Measurements from ENCODE around the gene SORT1. TPM values are rescaled to one million over a fixed set of nuclear protein-coding genes. Genes with fewer than 3 reads are reported as not detected.

The SORT1 gene
- total and polyA plus RNA-seq, 12 donors, result 32.8 to 235 (median 119) TPM

GRCh38 chr1:109371341-109371739 lies 26.4 kb downstream of the SORT1 start:
- H3K9me3 ChIP-seq, result no peaks in the 10 kb centered on the region
- peak overlapping the region; percentile 32 to 85 (median 76) for H3K27ac ChIP-seq
- peak; percentile 54 to 87 (median 78) for ATAC-seq
- DNase-seq, result peak in 1 of 2 donors; percentile 22
- TF ChIP-seq, protein P1, sequence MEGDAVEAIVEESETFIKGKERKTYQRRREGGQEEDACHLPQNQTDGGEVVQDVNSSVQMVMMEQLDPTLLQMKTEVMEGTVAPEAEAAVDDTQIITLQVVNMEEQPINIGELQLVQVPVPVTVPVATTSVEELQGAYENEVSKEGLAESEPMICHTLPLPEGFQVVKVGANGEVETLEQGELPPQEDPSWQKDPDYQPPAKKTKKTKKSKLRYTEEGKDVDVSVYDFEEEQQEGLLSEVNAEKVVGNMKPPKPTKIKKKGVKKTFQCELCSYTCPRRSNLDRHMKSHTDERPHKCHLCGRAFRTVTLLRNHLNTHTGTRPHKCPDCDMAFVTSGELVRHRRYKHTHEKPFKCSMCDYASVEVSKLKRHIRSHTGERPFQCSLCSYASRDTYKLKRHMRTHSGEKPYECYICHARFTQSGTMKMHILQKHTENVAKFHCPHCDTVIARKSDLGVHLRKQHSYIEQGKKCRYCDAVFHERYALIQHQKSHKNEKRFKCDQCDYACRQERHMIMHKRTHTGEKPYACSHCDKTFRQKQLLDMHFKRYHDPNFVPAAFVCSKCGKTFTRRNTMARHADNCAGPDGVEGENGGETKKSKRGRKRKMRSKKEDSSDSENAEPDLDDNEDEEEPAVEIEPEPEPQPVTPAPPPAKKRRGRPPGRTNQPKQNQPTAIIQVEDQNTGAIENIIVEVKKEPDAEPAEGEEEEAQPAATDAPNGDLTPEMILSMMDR (IDR thresholded peaks at IDR 0.05), result no peak
- H3K27me3 ChIP-seq, result no peaks in the 10 kb centered on the region
- whole genome bisulfite sequencing, 2 donors, result 37 to 41% methylated on average over 4 of the region's 4 CpGs
- H3K4me3 ChIP-seq, result peak overlapping the region in 3 of 10 donors; percentile 4 to 17 (median 10)
- H3K36me3 ChIP-seq, result peaks cover 0 to 26% (median 8%) of the 10 kb centered on the region in 9 donors
- intact Hi-C loops (cut with DNase I), result no loop called here
- H3K4me1 ChIP-seq, result peaks cover 3 to 53% (median 51%) of the 10 kb centered on the region in 9 donors

- WGBS, 2 donors, result 40 to 54% methylated on average over 7 of the region's 7 CpGs
- peaks cover 0 to 31% (median 13%) of the 10 kb centered on the region in 9 donors for H3K36me3 ChIP-seq
- TF ChIP-seq, protein P1 (IDR thresholded peaks at IDR 0.05), result no peak
- ATAC-seq (peak in 7 of 8 donors; percentile 9 to 61 (median 47)), DNase-seq (no peak)
- H3K4me1 ChIP-seq, result peaks cover 3 to 53% (median 51%) of the 10 kb centered on the region in 9 donors
- H3K4me3 ChIP-seq, result peak overlapping the region in 4 of 10 donors; percentile 4 to 17 (median 8)
- peak overlapping the region; percentile 32 to 85 (median 76) for H3K27ac ChIP-seq
- intact Hi-C loops (cut with DNase I), result no loop called here
- H3K27me3 ChIP-seq, result no peaks in the 10 kb centered on the region
- H3K9me3 ChIP-seq, result no peaks in the 10 kb centered on the region
Observed at GRCh38 chr1:109370712-109371340, 26.9 kb downstream of the SORT1 start.

DNA sequence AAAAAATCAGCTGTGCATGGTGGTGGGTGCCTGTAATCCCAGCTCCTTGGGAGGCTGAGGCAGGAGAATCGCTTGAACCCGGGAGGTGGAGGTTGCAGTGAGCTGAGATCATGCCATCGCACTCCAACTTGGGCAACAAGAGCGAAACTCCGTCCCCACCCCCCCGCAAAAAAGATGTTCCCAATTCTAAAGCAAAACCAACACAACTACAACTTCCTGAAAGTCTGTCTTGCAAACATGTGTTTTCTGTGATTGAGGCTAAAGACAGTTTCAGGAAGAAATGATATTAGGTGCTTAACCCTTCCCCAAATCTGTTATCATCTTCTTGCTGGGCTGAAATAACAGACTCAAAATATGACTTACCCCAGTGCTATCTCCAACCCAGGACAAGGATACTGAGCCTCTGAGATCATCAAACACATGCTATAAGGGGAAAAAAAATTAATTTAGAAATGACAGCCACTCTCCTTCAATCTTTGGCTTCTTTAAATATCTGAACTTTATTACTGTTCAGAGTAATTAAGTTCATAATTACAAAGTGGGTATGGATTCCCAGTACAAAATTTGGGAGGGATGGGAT lies 28.5 kb downstream of the SORT1 start:
- TF ChIP-seq, protein P1 (IDR thresholded peaks at IDR 0.05), result no peak
- Histone ChIP-seq H3K9me3 (no peaks in the 10 kb centered on the region), H3K4me3 (no peak overlapping the region), H3K27ac (peak overlapping the region in 8 of 10 donors; percentile 12 to 85 (median 78)), H3K36me3 (peaks cover 0 to 47% (median 19%) of the 10 kb centered on the region in 9 donors), H3K27me3 (no peaks in the 10 kb centered on the region), H3K4me1 (peaks cover 3 to 64% (median 51%) of the 10 kb centered on the region in 9 donors)
- ATAC-seq (peak in 4 of 8 donors; percentile 2 to 41 (median 20)), DNase-seq (no peak)
- WGBS, 2 donors, result 86 to 91% methylated on average over 6 of the region's 6 CpGs
- intact Hi-C loops (cut with DNase I), result no loop called here

DNA sequence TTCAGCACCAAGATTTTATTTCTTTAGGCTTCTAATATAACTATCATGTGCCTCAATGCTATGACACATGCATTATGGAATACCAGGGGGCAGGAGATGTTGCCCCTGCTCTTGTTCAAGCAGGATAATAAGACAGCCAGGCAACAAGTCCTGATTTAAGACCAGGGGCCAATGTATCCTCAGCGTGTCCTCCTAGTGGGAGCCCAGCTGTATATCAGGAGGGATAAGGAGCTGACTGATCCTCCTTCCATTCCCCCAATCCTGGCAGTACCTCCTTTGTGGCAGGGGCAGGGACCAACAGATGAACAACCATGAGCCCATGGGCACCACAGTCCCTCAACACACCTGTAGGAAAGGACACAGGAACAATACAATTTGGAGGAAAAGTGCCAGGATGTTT lies 29.3 kb downstream of the SORT1 start:
- DNase-seq (no peak), ATAC-seq (no peak)
- Histone ChIP-seq H3K36me3 (peaks cover 0 to 50% (median 19%) of the 10 kb centered on the region in 9 donors), H3K27me3 (no peaks in the 10 kb centered on the region), H3K27ac (peak overlapping the region in 6 of 10 donors; percentile 11 to 84 (median 76)), H3K4me3 (no peak overlapping the region), H3K9me3 (no peaks in the 10 kb centered on the region), H3K4me1 (peaks cover 3 to 67% (median 46%) of the 10 kb centered on the region in 9 donors)
- TF ChIP-seq, protein P1 (IDR thresholded peaks at IDR 0.05), result no peak
- intact Hi-C loops (cut with DNase I), result no loop called here
- WGBS, 2 donors, result 80 to 87% methylated on average over 1 of the region's 1 CpG

Data from heart right ventricle (tissue), 16 donors.